PC-3 (cell line): ENCODE results near the gene TCTN2. TPM values are rescaled to one million over a fixed set of nuclear protein-coding genes. Genes with fewer than 3 reads are reported as not detected.

Source experiments
- ATAC-seq: fragments of 200-7000 bp; cut with Tn5 transposase; 2 replicates; pipeline ENCODE4 v1.9.1; 2020; ENCODE audit warnings: mild to moderate bottlenecking, moderate library complexity
- BruUV-seq: library from RNA; stranded (reverse); fragments of 400-500 nt; replicated peaks from 2 replicates; lab custom pipeline; 2021; lab: Mats Ljungman, UMichigan
- CTCF ChIA-PET: fragments of 300-600 bp; sonication (Branson Sonifier 250); formaldehyde crosslinking; loops from one replicate; lab custom pipeline; 2022; ENCODE audit warnings: antibody characterized with exemption; lab: Charles Lee
- POLR2A ChIA-PET: fragments of 300-600 bp; sonication (Branson Sonifier 250); formaldehyde crosslinking; loops from one replicate; lab custom pipeline; 2022; ENCODE audit warnings: antibody characterized with exemption; ENCODE audit not compliant: unreplicated experiment; lab: Charles Lee
- DNase-seq: peaks from one replicate; pipeline ENCODE4 v3.0.0-alpha.2; 2015
- H2AFZ ChIP-seq: fragments of 300-600 bp; sonication (generic); 2 replicates; pipeline ENCODE4 v1.6.0; 2016; ENCODE audit warnings: antibody characterized with exemption, low read length
- H3F3A ChIP-seq: fragments of 300-600 bp; sonication (generic); one replicate; pipeline ENCODE4 v1.6.0; 2017; ENCODE audit warnings: antibody characterized with exemption, low read length, control low read depth, mild to moderate bottlenecking; ENCODE audit not compliant: unreplicated experiment
- H3K27ac ChIP-seq: fragments of 300-600 bp; sonication (generic); 2 replicates; pipeline ENCODE4 v1.5.1; 2016; ENCODE audit warnings: mild to moderate bottlenecking, low read length
- H3K27me3 ChIP-seq: fragments of 300-600 bp; sonication (generic); 2 replicates; pipeline ENCODE4 v1.6.1; 2016; ENCODE audit warnings: low read length, mixed read lengths
- H3K36me3 ChIP-seq: fragments of 300-600 bp; sonication (generic); 2 replicates; pipeline ENCODE4 v1.6.1; 2016; ENCODE audit warnings: low read depth, mixed run types, low read length, mixed read lengths
- H3K4me1 ChIP-seq: fragments of 300-600 bp; sonication (generic); 2 replicates; pipeline ENCODE4 v1.5.1; 2016; ENCODE audit warnings: low read length; ENCODE audit not compliant: insufficient read depth
- H3K4me2 ChIP-seq: fragments of 300-600 bp; sonication (generic); 2 replicates; pipeline ENCODE4 v1.6.0; 2016; ENCODE audit warnings: low read length
- H3K4me3 ChIP-seq: fragments of 300-600 bp; sonication (generic); 2 replicates; pipeline ENCODE4 v1.5.1; 2016; ENCODE audit warnings: mild to moderate bottlenecking, low read length, mixed read lengths
- H3K79me2 ChIP-seq: fragments of 300-600 bp; sonication (generic); 2 replicates; pipeline ENCODE4 v1.6.1; 2017; ENCODE audit warnings: low read length, mixed read lengths
- H3K9ac ChIP-seq: fragments of 300-600 bp; sonication (generic); 2 replicates; pipeline ENCODE4 v1.6.0; 2016; ENCODE audit warnings: mild to moderate bottlenecking, low read length
- H3K9me2 ChIP-seq: fragments of 300-600 bp; sonication (generic); replicated peaks from 2 replicates; pipeline ENCODE4 v1.6.1; 2016; ENCODE audit warnings: mixed run types, low read length, mixed read lengths
- H3K9me3 ChIP-seq: fragments of 300-600 bp; sonication (generic); 2 replicates; pipeline ENCODE4 v1.6.1; 2016; ENCODE audit warnings: low read length, mixed read lengths
- H4K20me1 ChIP-seq: fragments of 300-600 bp; sonication (generic); 2 replicates; pipeline ENCODE4 v1.6.1; 2016; ENCODE audit warnings: low read length, mixed read lengths
- CTCF ChIP-seq: fragments of 300-600 bp; sonication (generic); conservative IDR thresholded peaks from 2 replicates; pipeline ENCODE4 v1.5.1; 2017; ENCODE audit warnings: antibody characterized with exemption, low read depth, mild to moderate bottlenecking, low read length
- EZH2 ChIP-seq: fragments of 300-600 bp; sonication (generic); IDR thresholded peaks from one replicate; pipeline ENCODE4 v1.6.1; 2017; ENCODE audit warnings: antibody characterized with exemption, mild to moderate bottlenecking, low read length; ENCODE audit not compliant: unreplicated experiment
- EZH2phosphoT487 ChIP-seq: fragments of 300-600 bp; sonication (generic); IDR thresholded peaks from 2 replicates; pipeline ENCODE4 v1.6.1; 2018; ENCODE audit warnings: mild to moderate bottlenecking, antibody characterized with exemption, low read length, borderline replicate concordance
- intact Hi-C: fragments of 100-400 bp; cut with micrococcal nuclease; formaldehyde crosslinking; loops from 2 replicates; pipeline ENCODE4 v1.9.0; 2023
- total RNA-seq: library from RNA; depleted of rRNA; stranded (reverse); fragments of >200 nt; gene quantifications from 2 replicates; pipeline ENCODE4 v1.2.3, GENCODE V29; 2014

The TCTN2 gene
- total RNA-seq, 1 experiment from 2014 or later: 15.8 TPM

- Histone ChIP-seq H4K20me1 (no peaks in the 10 kb centered on the region), H3K79me2 (no peaks in the 10 kb centered on the region), H3K27ac (no peak overlapping the region), H3K27me3 (no peaks in the 10 kb centered on the region), H3K9me3 (no peaks in the 10 kb centered on the region), H3K4me2 (no peak overlapping the region), H3K9me2 (no peaks in the 10 kb centered on the region), H3K4me3 (no peak overlapping the region), H2AFZ (no peak overlapping the region), H3K36me3 (peaks cover 30% of the 10 kb centered on the region), H3F3A (no peaks in the 10 kb centered on the region), H3K9ac (no peak overlapping the region), H3K4me1 (no peaks in the 10 kb centered on the region)
- TF ChIP-seq EZH2phosphoT487 (no peak), EZH2 (no peak), CTCF (no peak)
- no TSS peak for BruUV-seq
- ChIA-PET CTCF (no interaction called here), POLR2A (no interaction called here)
- intact Hi-C loops: no loop called here
- no peak for DNase-seq
- no peak for ATAC-seq
These were observed 71.1 kb downstream of the TCTN2 start for GRCh38 chr12:123741937-123742572.

- ChIA-PET CTCF (no interaction called here), POLR2A (no interaction called here)
- Histone ChIP-seq H3K4me2 (no peak overlapping the region), H3K27ac (no peak overlapping the region), H3F3A (no peaks in the 10 kb centered on the region), H3K4me1 (no peaks in the 10 kb centered on the region), H3K79me2 (no peaks in the 10 kb centered on the region), H3K9me2 (no peaks in the 10 kb centered on the region), H3K4me3 (no peak overlapping the region), H2AFZ (no peak overlapping the region), H4K20me1 (no peaks in the 10 kb centered on the region), H3K9ac (no peak overlapping the region), H3K36me3 (peaks cover 23% of the 10 kb centered on the region), H3K27me3 (no peaks in the 10 kb centered on the region), H3K9me3 (no peaks in the 10 kb centered on the region)
- no TSS peak for BruUV-seq
- TF ChIP-seq EZH2: no peak
- TF ChIP-seq CTCF: no peak
- no peak for TF ChIP-seq EZH2phosphoT487
- intact Hi-C loops: no loop called here
- DNase-seq (no peak), ATAC-seq (no peak)
These were observed 72.1 kb downstream of the TCTN2 start for GRCh38 chr12:123743002-123743401.

GRCh38 chr12:123744836-123745235 lies 73.9 kb downstream of the TCTN2 start:
- ATAC-seq: peak; percentile 76
- CTCF ChIA-PET: no interaction called here
- H3K27me3 ChIP-seq: no peaks in the 10 kb centered on the region
- no peaks in the 10 kb centered on the region for H3K9me3 ChIP-seq
- no peaks in the 10 kb centered on the region for H3F3A ChIP-seq
- no peak overlapping the region for H3K4me3 ChIP-seq
- no peak overlapping the region for H3K9ac ChIP-seq
- POLR2A ChIA-PET: no interaction called here
- DNase-seq: peak; percentile 34
- H3K4me2 ChIP-seq: no peak overlapping the region
- H3K36me3 ChIP-seq: peaks cover 22% of the 10 kb centered on the region; the same call in 1 of the 2 replicates
- BruUV-seq: no TSS peak
- H2AFZ ChIP-seq: no peak overlapping the region
- H3K27ac ChIP-seq: no peak overlapping the region
- no peaks in the 10 kb centered on the region for H3K4me1 ChIP-seq
- H4K20me1 ChIP-seq: no peaks in the 10 kb centered on the region
- H3K9me2 ChIP-seq: no peaks in the 10 kb centered on the region
- intact Hi-C loops: no loop called here
- no peaks in the 10 kb centered on the region for H3K79me2 ChIP-seq
- TF ChIP-seq EZH2 (no peak), EZH2phosphoT487 (no peak), CTCF (peak; percentile 64)
